Islet of Langerhans (tissue), 1 donor: ENCODE measurements around the gene CD244.

ENCODE experiments used
- FAIRE-seq: peaks from one replicate; lab custom pipeline; 2011; peaks lifted over from hg19 to GRCh38; lab: Jason Lieb, UNC

Gene CD244

GRCh38 chr1:160844447-160845232 lies 18.0 kb downstream of the CD244 start:
- FAIRE-seq, result no peak

GRCh38 chr1:160841079-160841478 lies 21.6 kb downstream of the CD244 start:
- FAIRE-seq, result no peak

- no peak for FAIRE-seq
Observed at GRCh38 chr1:160839746-160840145, 22.9 kb downstream of the CD244 start.

- FAIRE-seq, result no peak
Observed at GRCh38 chr1:160838888-160839287, 23.8 kb downstream of the CD244 start.

- FAIRE-seq, result no peak
Observed at GRCh38 chr1:160837558-160838205, 25.0 kb downstream of the CD244 start.

- FAIRE-seq, result no peak
Observed at GRCh38 chr1:160836981-160837557, 25.6 kb downstream of the CD244 start.

GRCh38 chr1:160836561-160836960 lies 26.1 kb downstream of the CD244 start:
- FAIRE-seq, result no peak

- FAIRE-seq, result no peak
Observed at GRCh38 chr1:160835751-160836150, 26.9 kb downstream of the CD244 start.

- no peak for FAIRE-seq
Observed at GRCh38 chr1:160834945-160835565, 27.6 kb downstream of the CD244 start.

GRCh38 chr1:160830321-160831153 lies 32.1 kb downstream of the CD244 start:
- no peak for FAIRE-seq

GRCh38 chr1:160829766-160830165 lies 32.9 kb downstream of the CD244 start:
- no peak for FAIRE-seq

GRCh38 chr1:160827418-160827817 lies 35.3 kb downstream of the CD244 start:
- FAIRE-seq, result no peak

- no peak for FAIRE-seq
Observed at GRCh38 chr1:160826546-160826945, 36.1 kb downstream of the CD244 start.

GRCh38 chr1:160823296-160823695 lies 39.4 kb downstream of the CD244 start:
- no peak for FAIRE-seq

GRCh38 chr1:160821627-160822026 lies 41.1 kb downstream of the CD244 start:
- FAIRE-seq, result no peak

GRCh38 chr1:160819186-160819585 lies 43.5 kb downstream of the CD244 start:
- FAIRE-seq, result no peak

- FAIRE-seq, result no peak
Observed at GRCh38 chr1:160818207-160818937, 44.3 kb downstream of the CD244 start.

GRCh38 chr1:160814856-160815255 lies 47.8 kb downstream of the CD244 start:
- FAIRE-seq, result no peak

- FAIRE-seq, result no peak
Observed at GRCh38 chr1:160814316-160814715, 48.4 kb downstream of the CD244 start.

- no peak for FAIRE-seq
Observed at GRCh38 chr1:160813215-160813614, 49.5 kb downstream of the CD244 start.

GRCh38 chr1:160811147-160811546 lies 51.5 kb downstream of the CD244 start:
- FAIRE-seq, result no peak
